22Rv1 (cell line): ENCODE results near the gene CLIC4.
"Not testable (repeated sequence)": the region's sequence is repeated elsewhere in the genome, so short reads cannot be mapped to it uniquely, and the experiment has no call there.

Experiments
- ZFX ChIP-seq: fragments of 450-650 bp; IDR thresholded peaks from 2 replicates; pipeline ENCODE4 v1.6.1; 2017; ENCODE audit warnings: antibody characterized with exemption, borderline replicate concordance
- TF ChIP-seq, protein P1 (sequence below): fragments of 450-650 bp; IDR thresholded peaks from 2 replicates; pipeline ENCODE4 v1.5.1; 2017; ENCODE audit warnings: mild to moderate bottlenecking

DNA sequence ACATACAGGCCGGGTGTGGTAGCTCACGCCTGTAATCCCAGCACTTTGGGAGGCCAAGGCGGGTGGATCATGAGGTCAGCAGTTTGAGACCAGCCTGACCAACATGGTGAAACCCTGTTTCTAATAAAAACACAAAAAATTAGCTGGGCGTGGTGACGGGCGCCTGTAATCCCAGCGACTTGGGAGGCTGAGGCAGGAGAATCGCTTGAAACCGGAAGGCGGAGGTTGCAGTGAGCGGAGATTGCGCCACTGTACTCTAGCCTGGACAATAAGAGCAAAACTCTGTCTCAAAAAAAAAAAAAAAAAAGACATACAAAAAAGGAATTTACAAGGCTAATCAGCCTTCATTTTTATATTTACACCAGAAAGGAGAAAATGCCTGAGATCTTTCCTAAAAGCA, 78.2 kb downstream of the CLIC4 start:
- TF ChIP-seq, protein P1, sequence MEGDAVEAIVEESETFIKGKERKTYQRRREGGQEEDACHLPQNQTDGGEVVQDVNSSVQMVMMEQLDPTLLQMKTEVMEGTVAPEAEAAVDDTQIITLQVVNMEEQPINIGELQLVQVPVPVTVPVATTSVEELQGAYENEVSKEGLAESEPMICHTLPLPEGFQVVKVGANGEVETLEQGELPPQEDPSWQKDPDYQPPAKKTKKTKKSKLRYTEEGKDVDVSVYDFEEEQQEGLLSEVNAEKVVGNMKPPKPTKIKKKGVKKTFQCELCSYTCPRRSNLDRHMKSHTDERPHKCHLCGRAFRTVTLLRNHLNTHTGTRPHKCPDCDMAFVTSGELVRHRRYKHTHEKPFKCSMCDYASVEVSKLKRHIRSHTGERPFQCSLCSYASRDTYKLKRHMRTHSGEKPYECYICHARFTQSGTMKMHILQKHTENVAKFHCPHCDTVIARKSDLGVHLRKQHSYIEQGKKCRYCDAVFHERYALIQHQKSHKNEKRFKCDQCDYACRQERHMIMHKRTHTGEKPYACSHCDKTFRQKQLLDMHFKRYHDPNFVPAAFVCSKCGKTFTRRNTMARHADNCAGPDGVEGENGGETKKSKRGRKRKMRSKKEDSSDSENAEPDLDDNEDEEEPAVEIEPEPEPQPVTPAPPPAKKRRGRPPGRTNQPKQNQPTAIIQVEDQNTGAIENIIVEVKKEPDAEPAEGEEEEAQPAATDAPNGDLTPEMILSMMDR = not testable (repeated sequence)
- not testable (repeated sequence) for TF ChIP-seq ZFX
